Vagina (tissue), 2 donors: ENCODE measurements around the gene SMC6.

Experiments used
- POLR2A ChIP-seq, 2 donors: fragments of 450-650 bp; IDR thresholded peaks; one replicate each; pipeline ENCODE4 v1.6.1; 2017; ENCODE audit warnings: antibody characterized with exemption in 2 of 2, mild to moderate bottlenecking in 2 of 2, moderate library complexity in 2 of 2
- POLR2AphosphoS5 ChIP-seq, 2 donors: sonication (generic); formaldehyde crosslinking; IDR thresholded peaks; one replicate each; pipeline ENCODE4 v1.9.0; 2017; ENCODE audit warnings: antibody characterized with exemption in 2 of 2, mild to moderate bottlenecking in 2 of 2, low read depth in 1 of 2; ENCODE audit not compliant: insufficient read depth in 1 of 2
- TF ChIP-seq, protein P1 (sequence below), 3 experiments: fragments of 450-650 bp in 2 of 3; fragments of 200-600 bp in 1 of 3; sonication (generic) in 1 of 3; IDR thresholded peaks; one replicate each; pipeline ENCODE4 v1.5.1; 2017 to 2019; ENCODE audit warnings: antibody characterized with exemption in 3 of 3, mild to moderate bottlenecking in 2 of 3, moderate library complexity in 2 of 3

DNA sequence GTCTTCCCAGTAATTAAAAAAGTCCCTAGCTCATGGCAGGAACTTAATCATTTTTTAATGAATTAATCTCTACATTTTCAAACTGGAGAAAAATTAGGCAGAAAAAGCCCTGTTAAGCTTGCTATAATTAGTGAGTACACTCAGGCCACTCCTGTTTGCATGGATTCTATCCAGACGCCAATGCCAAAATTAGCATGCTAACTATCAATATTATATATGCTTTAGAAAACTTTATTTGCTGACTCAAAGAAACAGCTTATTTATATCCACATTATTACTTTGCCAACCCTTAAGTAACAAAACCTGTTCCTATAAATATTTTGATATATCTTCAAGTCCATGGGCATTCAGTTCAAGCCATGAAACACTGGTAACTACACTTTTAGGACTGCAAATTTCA, 90.9 kb downstream of the SMC6 start:
- TF ChIP-seq, protein P1, sequence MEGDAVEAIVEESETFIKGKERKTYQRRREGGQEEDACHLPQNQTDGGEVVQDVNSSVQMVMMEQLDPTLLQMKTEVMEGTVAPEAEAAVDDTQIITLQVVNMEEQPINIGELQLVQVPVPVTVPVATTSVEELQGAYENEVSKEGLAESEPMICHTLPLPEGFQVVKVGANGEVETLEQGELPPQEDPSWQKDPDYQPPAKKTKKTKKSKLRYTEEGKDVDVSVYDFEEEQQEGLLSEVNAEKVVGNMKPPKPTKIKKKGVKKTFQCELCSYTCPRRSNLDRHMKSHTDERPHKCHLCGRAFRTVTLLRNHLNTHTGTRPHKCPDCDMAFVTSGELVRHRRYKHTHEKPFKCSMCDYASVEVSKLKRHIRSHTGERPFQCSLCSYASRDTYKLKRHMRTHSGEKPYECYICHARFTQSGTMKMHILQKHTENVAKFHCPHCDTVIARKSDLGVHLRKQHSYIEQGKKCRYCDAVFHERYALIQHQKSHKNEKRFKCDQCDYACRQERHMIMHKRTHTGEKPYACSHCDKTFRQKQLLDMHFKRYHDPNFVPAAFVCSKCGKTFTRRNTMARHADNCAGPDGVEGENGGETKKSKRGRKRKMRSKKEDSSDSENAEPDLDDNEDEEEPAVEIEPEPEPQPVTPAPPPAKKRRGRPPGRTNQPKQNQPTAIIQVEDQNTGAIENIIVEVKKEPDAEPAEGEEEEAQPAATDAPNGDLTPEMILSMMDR (IDR thresholded peaks at IDR 0.05), result no peak
- TF ChIP-seq POLR2AphosphoS5 (IDR thresholded peaks at IDR 0.05; ENCODE audit: insufficient read depth in 1 of 2, low read depth in 1 of 2) (no peak), POLR2A (IDR thresholded peaks at IDR 0.05) (no peak)
